Neural progenitor cell (in vitro differentiated cells): ENCODE results near the gene SMG9.

Experiments
- EZH2phosphoT487 ChIP-seq: fragments of 200-600 bp; sonication (generic); IDR thresholded peaks from 2 replicates; pipeline ENCODE4 v1.6.1; 2017; ENCODE audit warnings: antibody characterized with exemption
- TF ChIP-seq, protein P1 (sequence below): fragments of 200-600 bp; sonication (generic); IDR thresholded peaks from 2 replicates; pipeline ENCODE4 v1.5.1; 2017; ENCODE audit warnings: antibody characterized with exemption, mild to moderate bottlenecking

DNA sequence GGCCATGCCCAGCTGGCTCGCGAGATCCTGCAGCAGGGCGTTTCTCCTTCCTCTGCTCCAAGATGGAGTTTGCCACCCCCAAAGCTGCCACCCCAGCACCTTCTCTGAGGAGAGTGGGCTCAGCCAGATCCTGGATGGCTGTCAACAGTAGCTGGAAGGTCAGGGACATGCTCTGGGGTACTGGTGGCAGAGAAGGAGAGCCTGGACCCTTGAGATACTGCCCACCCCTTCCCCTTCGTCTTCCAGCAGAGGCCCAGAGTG lies 27.2 kb downstream of the SMG9 start:
- TF ChIP-seq, protein P1, sequence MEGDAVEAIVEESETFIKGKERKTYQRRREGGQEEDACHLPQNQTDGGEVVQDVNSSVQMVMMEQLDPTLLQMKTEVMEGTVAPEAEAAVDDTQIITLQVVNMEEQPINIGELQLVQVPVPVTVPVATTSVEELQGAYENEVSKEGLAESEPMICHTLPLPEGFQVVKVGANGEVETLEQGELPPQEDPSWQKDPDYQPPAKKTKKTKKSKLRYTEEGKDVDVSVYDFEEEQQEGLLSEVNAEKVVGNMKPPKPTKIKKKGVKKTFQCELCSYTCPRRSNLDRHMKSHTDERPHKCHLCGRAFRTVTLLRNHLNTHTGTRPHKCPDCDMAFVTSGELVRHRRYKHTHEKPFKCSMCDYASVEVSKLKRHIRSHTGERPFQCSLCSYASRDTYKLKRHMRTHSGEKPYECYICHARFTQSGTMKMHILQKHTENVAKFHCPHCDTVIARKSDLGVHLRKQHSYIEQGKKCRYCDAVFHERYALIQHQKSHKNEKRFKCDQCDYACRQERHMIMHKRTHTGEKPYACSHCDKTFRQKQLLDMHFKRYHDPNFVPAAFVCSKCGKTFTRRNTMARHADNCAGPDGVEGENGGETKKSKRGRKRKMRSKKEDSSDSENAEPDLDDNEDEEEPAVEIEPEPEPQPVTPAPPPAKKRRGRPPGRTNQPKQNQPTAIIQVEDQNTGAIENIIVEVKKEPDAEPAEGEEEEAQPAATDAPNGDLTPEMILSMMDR, result no peak
- TF ChIP-seq EZH2phosphoT487, result no peak
